ENCODE results near the gene PIEZO1.

DNA sequence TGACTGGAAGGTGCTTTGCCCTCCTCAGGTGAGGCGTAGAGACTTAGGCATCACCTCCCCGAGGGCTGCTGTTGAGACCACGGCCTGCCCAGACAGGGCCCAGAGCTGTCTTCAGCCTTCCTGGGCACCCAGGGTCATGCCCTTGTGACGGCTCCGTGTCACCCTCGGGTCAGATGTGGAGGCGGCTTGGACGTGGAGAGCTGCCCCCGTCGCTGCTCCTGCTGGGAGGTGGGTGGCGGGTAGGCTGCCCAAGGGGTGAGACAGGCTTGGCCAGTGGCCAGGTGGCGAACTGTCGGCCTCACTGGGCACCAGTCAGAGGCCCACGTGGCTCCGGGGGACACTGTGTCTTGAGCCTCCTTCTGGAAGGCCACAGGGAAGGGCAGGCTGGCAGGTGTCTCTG is 89.8 kb downstream of the PIEZO1 start:
- no peak for TF ChIP-seq CTCF (IDR thresholded peaks at IDR 0.05)
- no peak for TF ChIP-seq POLR2AphosphoS5 (IDR thresholded peaks at IDR 0.05)
- no peak for TF ChIP-seq EP300 (IDR thresholded peaks at IDR 0.05)
